GM21423 (cell line): ENCODE results near the gene CCR7.
A peak's percentile ranks its signal among the peaks of the same experiment; 100 is the strongest.
"Not testable (repeated sequence)": the region's sequence is repeated elsewhere in the genome, so short reads cannot be mapped to it uniquely, and the experiment has no call there.

Source experiments
- ATAC-seq: cut with Tn5 transposase; IDR thresholded peaks from one replicate; pipeline ENCODE4 v1.9.1; 2021; ENCODE audit warnings: mild to moderate bottlenecking, moderate library complexity; ENCODE audit not compliant: unreplicated experiment

The CCR7 gene

DNA sequence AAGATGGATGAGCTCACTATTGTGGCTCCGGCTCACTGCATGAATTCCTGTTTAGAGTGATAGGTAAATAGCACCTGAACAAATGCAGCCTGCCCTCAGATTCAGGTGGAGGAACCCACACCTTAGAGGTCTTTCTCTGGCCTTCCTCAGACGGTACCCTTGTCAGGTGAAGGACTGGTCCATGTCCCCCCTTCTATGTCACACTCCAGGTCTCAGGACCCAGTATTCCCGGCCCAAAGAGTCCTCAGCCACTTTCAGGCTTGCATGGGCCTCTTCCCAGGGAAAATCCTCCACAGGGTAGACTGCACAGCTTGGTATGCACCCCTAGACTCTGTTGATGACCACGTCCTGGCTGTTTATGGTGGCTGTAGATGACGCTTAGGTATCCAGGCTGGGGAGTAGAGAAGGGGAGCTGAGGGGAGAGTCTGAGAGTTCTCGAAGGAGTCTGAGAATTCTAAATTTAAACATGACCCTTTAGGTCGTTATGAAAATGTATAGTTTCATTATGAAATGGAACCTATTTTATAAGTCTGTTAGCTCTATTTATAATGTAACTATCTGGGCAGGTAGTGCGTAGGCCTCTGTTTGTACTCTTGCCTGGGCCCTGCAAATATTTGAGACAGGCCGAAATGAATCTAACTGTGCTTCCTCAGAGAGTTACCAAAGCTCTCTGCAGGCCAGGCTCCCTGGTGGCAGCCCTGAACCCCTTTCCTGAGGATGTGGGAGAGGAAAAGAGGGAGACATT lies 32.5 kb upstream of the CCR7 start:
- no peak for ATAC-seq

DNA sequence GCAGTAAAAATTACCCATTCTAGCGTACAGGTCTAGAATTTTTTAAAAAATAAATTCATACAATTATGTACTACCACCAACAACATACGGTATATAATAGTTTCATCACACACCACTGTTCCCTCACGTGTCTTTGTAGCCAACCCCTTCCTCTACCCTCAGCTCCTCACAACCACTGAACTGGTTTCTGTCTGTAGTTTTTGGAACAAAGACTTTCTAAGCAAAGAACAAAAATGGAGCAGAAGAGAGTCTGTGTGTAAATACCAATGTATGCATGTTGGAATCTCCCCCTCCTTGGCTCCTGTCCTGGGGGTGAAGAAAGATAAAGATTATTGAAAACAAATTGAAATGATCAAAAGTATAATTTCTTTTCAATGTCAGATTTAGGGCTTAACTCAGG lies 31.9 kb upstream of the CCR7 start:
- ATAC-seq = no peak

DNA sequence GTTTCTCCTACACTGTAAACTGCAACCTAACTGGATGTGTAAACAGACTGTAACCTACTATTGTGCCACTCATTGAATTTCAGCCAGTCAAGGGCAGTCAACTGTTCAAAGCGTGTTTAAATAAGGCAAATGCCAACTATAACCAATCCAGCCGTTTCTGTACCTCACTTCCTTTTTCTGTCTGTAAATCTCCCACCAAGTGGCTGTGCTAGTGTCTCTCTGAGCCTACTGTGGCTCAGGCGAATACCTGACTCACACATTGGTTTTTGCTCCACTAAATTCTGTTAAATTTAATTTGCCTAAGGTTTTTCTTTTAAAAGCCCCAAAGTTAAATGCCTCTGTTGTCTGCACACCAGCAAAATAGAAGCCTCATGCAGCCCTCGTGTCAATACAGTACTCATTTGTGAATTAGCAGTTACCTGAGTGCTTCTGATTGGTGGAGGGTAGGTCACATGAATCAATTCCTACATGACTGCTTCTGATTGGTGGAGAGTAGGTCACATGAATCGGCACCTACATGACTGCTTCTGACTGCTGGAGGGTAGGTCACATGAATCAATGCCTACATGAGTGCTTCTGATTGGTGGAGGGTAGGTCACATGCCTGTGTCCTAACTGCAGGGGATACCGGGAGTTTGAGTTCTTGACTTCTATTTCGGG lies 31.1 kb upstream of the CCR7 start:
- ATAC-seq = no peak

DNA sequence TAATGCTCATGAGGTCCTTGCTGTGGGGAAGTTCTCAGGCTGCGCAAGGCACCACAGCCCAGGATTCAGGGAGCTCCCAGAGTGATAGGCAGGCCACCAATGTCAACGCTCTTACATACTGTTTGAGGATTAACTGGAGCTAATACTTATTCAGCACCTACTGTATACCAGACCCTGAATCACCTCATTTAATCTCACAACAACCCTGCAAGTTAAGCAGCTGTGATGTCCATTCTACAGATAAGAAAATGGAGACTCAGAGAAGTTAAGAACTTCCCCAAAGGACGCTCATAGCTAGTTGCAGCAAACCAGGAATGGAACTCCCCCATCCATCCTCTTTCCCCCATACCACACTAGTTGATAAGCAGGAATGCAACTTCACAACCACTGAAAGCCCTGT lies 25.5 kb upstream of the CCR7 start:
- no peak for ATAC-seq

DNA sequence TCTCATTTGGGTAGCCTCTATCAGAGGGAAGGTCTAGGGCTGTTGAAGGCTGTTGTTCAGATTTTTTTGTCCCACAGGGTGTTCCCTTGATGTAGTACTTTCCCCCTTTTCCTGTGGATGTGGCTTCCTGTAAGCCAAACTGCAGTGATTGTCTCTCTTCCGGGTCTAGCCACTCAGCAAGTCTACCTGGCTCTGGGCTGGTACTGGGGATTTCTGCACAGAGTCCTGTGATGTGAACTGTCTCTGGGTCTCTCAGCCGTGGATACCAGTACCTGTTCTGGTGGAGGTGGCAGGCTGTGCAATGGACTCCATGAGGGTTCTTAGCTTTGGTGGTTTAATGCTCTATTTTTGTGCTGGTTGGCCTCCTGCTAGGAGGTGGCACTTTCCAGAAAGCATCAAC lies 23.3 kb upstream of the CCR7 start:
- no peak for ATAC-seq

DNA sequence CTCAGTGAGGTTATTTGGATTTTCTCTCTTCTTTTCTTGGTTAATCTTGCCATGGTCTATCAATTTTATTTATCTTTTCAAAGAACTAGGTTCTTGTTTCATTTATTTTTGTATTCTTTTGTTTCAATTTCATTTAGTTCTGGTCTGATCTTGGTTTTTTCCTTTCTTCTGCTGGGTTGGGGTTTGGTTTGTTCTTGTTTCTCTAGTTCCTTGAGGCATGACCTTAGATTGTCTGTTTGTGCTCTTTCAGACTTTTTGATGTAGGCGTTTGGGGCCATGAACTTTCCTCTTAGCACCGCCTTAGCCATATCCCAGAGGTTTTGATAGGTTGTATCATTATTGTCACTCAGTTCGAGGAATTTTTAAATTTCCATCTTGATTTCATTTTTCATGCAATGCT lies 21.0 kb upstream of the CCR7 start:
- ATAC-seq = not testable (repeated sequence)

DNA sequence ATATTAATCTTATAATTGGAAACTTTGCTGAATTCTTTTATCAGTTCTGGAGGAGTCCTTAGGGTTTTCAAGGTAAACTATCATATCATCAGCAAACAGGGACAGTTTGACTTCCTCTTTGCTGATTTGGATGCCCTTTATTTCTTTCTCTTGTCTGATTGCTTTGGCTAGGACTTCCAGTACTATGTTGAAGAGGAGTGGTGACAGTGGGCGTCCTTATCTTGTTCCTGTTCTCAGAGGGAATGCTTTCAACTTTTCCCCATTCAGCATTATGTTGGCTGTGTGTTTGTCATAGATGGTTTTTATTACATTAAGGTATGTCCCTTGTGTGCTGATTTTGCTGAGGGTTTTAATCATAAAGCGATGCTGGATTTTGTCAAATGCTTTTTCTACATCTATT lies 19.7 kb upstream of the CCR7 start:
- not testable (repeated sequence) for ATAC-seq

DNA sequence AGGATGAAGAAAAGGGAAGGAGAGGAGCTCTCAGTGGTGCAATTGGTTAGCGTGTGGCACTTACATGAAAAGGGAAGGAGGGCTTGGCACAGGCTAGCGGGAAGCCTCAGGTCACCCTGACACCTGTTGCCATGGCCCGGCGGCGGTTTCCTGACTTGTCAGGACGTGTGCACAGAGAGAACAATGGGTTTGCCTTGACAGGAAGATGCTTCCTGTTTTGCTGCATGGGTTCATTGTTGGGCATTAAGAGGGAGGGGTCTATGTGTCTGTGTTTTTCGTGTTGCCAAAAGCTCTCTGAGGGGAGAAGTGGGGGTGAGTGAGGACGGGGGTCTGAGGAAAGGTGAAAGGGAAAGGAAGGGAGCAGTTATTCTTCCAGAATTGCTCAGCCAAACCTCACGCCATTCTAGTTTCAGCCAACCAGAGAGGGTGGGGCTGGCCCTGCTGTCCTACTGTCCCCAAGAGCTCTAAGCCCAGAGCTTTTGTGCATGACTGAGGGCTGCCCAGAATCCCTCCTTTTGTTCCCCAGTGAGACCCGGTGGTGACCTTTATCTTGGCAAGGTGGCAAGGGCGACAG lies 17.1 kb upstream of the CCR7 start:
- ATAC-seq = peak; percentile 95

DNA sequence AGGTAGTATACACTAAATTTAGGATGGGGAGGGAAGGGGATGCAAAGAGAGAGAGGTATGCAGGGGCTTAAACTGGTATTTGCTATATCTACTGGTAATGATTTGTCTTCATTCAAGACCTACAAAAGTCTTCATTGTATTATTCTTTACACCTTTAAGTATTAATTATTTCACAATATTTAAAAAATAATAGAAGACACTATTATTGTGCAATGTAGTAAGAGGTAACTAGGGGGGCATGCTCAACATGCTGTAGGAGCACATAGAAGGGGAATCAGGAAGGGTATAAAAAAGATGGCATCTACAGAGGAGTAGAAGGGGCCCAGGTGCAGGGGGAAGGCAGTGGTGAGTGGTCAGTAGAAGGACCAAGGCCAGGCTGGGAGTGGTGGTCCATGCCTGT lies 14.9 kb upstream of the CCR7 start:
- no peak for ATAC-seq

DNA sequence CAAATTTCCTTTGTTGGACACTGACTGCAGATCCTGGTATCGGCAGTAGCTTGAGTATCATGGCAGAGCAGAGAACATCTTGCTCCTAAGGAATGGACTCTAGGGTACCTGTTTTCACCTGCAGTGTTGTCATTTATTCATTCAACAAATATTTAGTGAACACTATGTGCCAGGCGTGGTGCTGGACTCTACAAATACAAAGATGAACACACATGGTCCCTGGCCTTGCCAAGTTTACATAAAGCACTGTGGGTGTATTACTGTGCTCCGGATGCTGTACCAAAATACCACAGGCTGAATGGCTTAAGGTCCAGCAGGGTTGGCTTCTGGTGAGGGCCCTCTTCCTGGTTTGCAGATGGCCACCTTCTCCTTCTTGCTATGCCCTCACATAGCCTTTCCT lies 14.2 kb upstream of the CCR7 start:
- no peak for ATAC-seq

DNA sequence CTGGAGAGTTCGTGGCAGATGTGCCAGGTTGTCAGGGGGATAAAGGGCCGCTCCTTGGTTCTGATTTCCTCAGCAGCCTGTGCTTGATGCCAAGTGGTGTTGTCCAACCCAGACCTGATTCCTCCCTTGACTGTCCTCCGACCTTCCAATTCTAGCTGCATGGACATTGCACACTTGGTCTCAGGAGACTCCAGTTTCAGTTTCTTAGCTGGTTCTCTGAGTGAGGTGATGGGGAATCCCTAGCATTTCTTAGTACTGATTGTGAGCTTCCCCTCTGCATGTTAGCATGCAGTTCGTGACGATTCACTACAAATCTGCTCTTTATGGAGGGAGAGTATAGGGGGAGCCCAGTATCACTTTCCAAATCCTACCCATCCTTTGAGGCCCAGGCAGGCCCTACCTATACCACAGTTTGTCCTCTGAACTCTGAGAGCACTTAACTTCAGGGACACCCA lies 12.4 kb upstream of the CCR7 start:
- peak; percentile 34 for ATAC-seq

DNA sequence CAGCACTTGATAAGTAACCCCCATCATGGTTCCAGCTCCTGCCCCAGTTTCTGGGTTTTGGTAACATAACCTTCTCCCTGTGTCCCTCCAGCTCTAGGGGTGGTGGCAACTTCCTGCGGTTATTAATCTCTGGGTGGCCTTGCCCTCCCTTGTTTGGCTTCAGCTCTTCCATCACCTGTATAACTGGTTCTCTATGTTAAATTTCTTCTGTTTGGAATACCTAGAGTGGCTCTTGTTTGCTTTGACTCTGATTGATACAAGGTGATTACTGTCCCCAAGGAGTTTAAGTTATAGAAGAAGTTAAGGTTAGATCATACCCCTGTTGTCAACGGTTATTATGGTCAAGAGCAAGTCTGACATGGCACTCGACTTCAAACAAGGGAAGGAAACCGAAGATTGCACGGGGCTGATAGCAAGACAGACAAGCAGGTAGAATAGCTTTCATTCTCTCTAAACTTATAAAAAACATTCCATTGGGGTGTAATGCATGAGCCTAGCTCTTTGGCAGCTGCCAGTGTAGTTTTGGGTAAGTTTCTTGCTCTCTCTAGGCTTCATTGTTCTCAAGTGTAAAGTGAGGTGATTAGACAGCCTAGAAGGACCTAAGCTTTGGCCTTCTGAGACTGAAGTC lies 11.0 kb upstream of the CCR7 start:
- ATAC-seq = no peak

DNA sequence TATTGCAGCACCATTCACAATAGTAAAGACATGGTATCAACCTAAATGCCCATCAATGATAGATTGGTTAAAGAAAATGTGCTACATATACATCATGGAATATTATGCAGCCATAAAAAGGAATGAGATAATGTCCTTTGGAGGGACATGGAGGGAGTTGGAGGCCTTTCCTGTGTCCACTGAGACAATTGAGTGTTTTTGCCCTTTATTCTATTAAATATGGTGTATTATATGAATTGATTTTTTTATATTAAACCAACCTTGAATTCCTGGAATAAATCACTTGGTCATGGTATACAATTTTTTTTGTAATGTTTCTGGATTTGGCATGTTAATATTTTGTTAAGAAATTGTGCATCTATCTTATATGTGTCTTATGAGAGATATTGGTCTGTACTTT lies 9.0 kb upstream of the CCR7 start:
- no peak for ATAC-seq

DNA sequence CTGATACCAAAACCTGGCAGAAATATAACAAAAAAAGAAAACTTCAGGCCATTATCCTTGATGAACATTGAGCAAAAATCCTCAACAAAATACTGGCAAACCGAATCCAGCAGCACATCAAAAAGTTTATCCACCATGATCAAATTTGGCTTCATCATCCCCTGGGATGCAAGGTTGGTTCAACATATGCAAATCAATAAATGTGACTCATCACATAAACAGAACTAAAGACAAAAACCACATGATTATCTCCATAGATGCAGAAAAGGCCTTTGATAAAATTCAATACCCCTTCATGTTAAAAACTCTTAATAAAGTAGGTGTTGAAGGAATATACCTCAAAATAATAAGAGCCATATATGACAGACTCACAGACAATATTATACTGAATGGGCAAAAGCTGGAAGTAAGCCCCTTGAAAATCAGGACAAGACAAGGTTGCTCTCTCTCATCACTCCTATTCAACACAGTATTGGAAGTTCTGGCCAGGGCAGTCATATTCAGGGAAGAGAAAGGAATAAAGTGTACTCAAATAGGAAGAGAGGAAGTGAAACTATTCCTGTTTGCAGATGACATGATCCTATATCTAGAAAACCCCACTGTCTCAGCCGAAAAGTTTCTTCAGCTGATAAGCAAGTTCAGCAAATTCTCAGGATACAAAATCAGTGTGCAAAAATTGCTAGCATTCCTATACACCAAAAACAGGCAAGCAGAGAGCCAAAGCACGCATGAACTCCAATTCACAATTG lies 7.1 kb upstream of the CCR7 start:
- not testable (repeated sequence) for ATAC-seq

DNA sequence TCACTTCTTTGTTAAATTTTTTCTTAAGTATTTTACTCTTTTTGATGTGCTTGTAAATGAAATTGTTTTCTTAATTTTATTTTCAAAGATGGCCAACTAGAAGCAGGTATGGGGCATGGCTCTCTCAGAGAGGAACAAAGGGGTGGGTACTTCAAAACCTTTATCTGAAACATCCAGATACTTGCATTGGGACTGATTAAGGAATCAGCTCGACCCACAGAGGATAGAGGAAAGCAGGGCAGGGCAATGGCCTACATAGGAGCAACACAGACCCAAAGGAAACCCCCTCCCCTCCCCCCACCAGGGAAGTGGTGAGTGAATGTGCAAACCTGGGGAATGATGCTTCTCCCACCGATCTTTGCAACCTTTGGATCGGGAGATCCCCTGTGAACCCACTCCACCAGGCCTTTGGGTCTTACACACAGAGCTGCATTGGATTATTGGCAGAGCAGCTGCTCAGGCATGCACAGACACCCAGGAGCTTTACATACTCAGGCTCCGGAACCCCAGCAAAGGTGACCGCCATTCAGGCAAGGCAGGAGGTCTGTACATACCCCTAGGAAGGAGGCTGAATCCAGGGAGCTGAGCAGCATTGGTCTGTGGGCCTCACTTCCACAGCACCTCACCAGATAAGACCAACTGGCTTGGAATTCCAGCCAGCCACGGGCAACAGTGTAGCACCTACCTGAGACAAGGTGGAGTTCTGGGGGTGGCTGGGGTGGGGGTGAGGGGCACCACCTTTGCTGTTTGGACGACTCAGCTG lies 3.0 kb upstream of the CCR7 start:
- no peak for ATAC-seq

DNA sequence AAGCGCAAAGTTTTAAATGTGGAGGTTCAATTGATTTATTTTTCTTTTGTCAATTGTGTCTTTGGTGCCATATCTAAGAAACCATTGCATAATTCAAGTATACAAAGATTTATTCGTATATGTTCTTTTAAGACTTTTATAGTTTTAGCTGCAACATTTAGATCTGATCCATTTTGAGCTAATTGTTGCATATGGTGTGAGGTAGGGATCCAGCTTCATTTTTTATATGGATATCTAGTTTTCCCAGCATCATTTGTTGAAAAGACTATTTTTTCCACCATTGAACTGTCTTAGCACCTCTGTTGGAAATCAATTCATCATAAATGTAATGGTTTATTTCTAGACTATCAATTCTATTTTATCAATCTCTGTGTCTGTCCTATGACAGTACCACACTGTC lies 2.1 kb upstream of the CCR7 start:
- ATAC-seq = no peak

DNA sequence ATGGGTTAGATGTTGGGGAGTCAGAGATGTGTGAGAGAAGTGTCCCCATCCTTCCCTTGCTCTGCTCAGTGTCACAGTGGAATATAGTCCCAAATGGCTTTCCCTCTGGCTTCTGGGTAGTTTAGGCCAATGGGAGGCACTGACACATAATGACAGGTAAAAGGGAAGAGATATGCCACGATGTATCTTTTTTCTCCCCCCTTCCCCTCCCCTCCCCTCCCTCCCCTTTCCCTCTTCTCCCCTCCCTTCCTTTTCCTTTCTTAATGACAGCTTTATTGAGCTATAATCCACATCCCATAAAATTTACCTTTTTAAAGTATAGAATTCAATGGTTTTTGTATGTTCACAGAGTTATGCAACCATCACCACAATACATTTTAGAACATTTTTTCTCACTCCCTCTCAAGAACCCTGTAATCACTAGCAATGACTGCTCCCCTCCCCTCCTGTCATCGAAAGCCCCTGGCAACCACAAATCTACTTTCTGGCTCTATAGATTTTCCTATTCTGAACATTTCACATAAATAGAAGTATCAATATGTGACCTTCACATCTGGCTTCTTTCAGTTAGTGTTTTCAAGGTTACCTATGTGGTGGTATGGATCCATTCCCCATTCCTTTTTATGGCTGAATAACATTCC lies 617 bp upstream of the CCR7 start:
- no peak for ATAC-seq

DNA sequence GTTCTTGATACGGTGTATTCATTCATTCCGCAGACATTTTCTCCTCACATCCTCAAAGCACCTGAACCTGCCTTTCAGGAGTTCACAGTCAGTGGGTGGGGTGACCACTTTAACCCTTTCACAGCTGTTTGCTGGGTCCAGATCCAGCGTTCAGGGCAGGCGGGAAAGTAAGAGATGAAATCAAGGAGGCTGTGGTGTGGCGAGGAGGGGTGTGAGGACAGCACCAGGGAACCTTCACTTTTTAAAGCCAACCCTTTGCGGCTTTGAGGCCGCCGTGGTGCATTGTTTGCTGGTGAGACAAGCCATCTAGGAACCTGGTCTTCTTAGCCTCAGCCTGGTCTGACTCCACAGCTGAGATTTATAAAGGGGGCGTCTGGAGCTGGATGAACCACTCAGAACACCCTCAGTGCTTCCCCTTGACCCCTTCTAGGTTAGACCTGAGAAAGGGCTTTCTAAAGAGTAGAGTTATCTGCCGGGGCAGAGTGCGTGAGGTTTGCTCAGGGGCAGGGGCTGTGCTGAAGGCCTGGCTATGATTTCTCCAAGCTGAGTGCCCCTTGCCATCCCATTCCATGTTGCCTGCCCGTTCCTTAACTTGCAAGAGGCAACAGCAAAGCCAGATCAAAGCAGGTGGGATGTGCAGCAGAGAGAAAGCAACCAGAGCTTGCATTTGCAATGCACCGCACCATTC lies 933 bp downstream of the CCR7 start:
- ATAC-seq = no peak
